GM23338 (cell line): ENCODE data around the gene SNTG2. TPM values are rescaled to one million over a fixed set of nuclear protein-coding genes. Genes with fewer than 3 reads are reported as not detected.

Experiments used
- ATAC-seq: fragments of 200-7000 bp; cut with Tn5 transposase; 3 replicates; pipeline ENCODE4 v1.9.1; 2020
- DNase-seq: peaks from one replicate; pipeline ENCODE4 v3.0.0-alpha.2; 2015; ENCODE audit warnings: low spot score
- H2AFZ ChIP-seq: fragments of 200-600 bp; sonication (generic); 2 replicates; pipeline ENCODE4 v1.8.0; 2016; ENCODE audit warnings: antibody characterized with exemption, mild to moderate bottlenecking, moderate library complexity
- H3F3A ChIP-seq: fragments of 200-600 bp; sonication (generic); replicated peaks from 2 replicates; pipeline ENCODE4 v1.8.0; 2017; ENCODE audit warnings: antibody characterized with exemption, mixed run types, low read depth
- H3K27ac ChIP-seq: fragments of 200-600 bp; sonication (generic); 2 replicates; pipeline ENCODE4 v1.6.1; 2016; ENCODE audit warnings: low read depth
- H3K27me3 ChIP-seq: fragments of 200-600 bp; sonication (generic); 2 replicates; pipeline ENCODE4 v1.8.0; 2016; ENCODE audit warnings: mild to moderate bottlenecking, mixed run types, moderate library complexity; ENCODE audit not compliant: insufficient read depth
- H3K36me3 ChIP-seq: fragments of 200-600 bp; sonication (generic); 2 replicates; pipeline ENCODE4 v1.8.0; 2016; ENCODE audit warnings: mild to moderate bottlenecking; ENCODE audit not compliant: insufficient read depth
- H3K4me1 ChIP-seq: fragments of 200-600 bp; sonication (generic); 2 replicates; pipeline ENCODE4 v1.8.0; 2016; ENCODE audit warnings: mild to moderate bottlenecking, moderate library complexity; ENCODE audit not compliant: insufficient read depth
- H3K4me2 ChIP-seq: fragments of 200-600 bp; sonication (generic); 2 replicates; pipeline ENCODE4 v1.7.1; 2017; ENCODE audit warnings: mixed run types
- H3K4me3 ChIP-seq: fragments of 200-600 bp; sonication (generic); 2 replicates; pipeline ENCODE4 v1.6.1; 2016; ENCODE audit warnings: mixed run types
- H3K79me2 ChIP-seq: fragments of 200-600 bp; sonication (generic); replicated peaks from 2 replicates; pipeline ENCODE4 v1.8.0; 2017; ENCODE audit warnings: mild to moderate bottlenecking; ENCODE audit not compliant: insufficient read depth
- H3K9me2 ChIP-seq: fragments of 200-600 bp; sonication (generic); 2 replicates; pipeline ENCODE4 v1.8.0; 2017; ENCODE audit not compliant: insufficient read depth
- H4K20me1 ChIP-seq: fragments of 200-600 bp; sonication (generic); replicated peaks from 2 replicates; pipeline ENCODE4 v1.8.0; 2017; ENCODE audit warnings: mild to moderate bottlenecking; ENCODE audit not compliant: insufficient read depth
- H3K27ac Mint-ChIP-seq: 2 replicates; pipeline ENCODE4 v1.8.0; 2020; ENCODE audit warnings: inconsistent platforms, mild to moderate bottlenecking, moderate library complexity, mixed read lengths
- H3K27me3 Mint-ChIP-seq: 3 replicates; pipeline ENCODE4 v1.8.0; 2022; ENCODE audit warnings: low read depth, mild to moderate bottlenecking, moderate library complexity, mixed read lengths, inconsistent platforms; ENCODE audit not compliant: insufficient read depth, poor library complexity
- H3K36me3 Mint-ChIP-seq: 3 replicates; pipeline ENCODE4 v1.8.0; 2021; ENCODE audit warnings: low read depth, mild to moderate bottlenecking, inconsistent platforms, moderate library complexity, mixed read lengths
- H3K4me1 Mint-ChIP-seq: 3 replicates; pipeline ENCODE4 v1.8.0; 2020; ENCODE audit warnings: mild to moderate bottlenecking, inconsistent platforms, mixed read lengths
- H3K4me3 Mint-ChIP-seq: 3 replicates; pipeline ENCODE4 v1.8.0; 2021; ENCODE audit warnings: moderate library complexity, mild to moderate bottlenecking, inconsistent platforms, mixed read lengths
- H3K9me3 Mint-ChIP-seq: 3 replicates; pipeline ENCODE4 v1.8.0; 2020; ENCODE audit warnings: moderate library complexity, mild to moderate bottlenecking, inconsistent platforms, mixed read lengths
- CREB1 ChIP-seq: fragments of 250-450 bp; sonication (Bioruptor Pico); IDR thresholded peaks from 2 replicates; pipeline ENCODE4 v1.5.0; 2020; ENCODE audit warnings: low read depth, mild to moderate bottlenecking, moderate library complexity
- ETS1 ChIP-seq: IDR thresholded peaks from 2 replicates; pipeline ENCODE4 v1.6.1; 2016; ENCODE audit warnings: antibody characterized with exemption
- EZH2 ChIP-seq: fragments of 200-600 bp; sonication (generic); IDR thresholded peaks from one replicate; pipeline ENCODE4 v1.8.0; 2017; ENCODE audit warnings: antibody characterized with exemption, mild to moderate bottlenecking, low read depth; ENCODE audit not compliant: unreplicated experiment
- EZH2phosphoT487 ChIP-seq: fragments of 200-600 bp; sonication (generic); IDR thresholded peaks from one replicate; pipeline ENCODE4 v1.8.1; 2018; ENCODE audit warnings: antibody characterized with exemption; ENCODE audit not compliant: unreplicated experiment
- JUNB ChIP-seq: IDR thresholded peaks from one replicate; pipeline ENCODE4 v1.6.1; 2016; ENCODE audit warnings: antibody characterized with exemption; ENCODE audit not compliant: unreplicated experiment
- NANOG ChIP-seq: IDR thresholded peaks from 2 replicates; pipeline ENCODE4 v1.6.1; 2016; ENCODE audit warnings: antibody characterized with exemption, borderline replicate concordance
- POLR2AphosphoS5 ChIP-seq: IDR thresholded peaks from 2 replicates; pipeline ENCODE4 v1.6.1; 2016; ENCODE audit warnings: antibody characterized with exemption, low read depth
- STAT1 ChIP-seq: IDR thresholded peaks from one replicate; pipeline ENCODE4 v1.6.1; 2016; ENCODE audit warnings: antibody characterized with exemption; ENCODE audit not compliant: unreplicated experiment
- ZNF114 ChIP-seq: fragments of 250-450 bp; sonication (Bioruptor Pico); IDR thresholded peaks from 2 replicates; pipeline ENCODE4 v1.5.0; 2020; ENCODE audit warnings: mild to moderate bottlenecking, moderate library complexity
- ZNF331 ChIP-seq: fragments of 250-450 bp; sonication (Bioruptor Pico); IDR thresholded peaks from 2 replicates; pipeline ENCODE4 v1.5.0; 2020; ENCODE audit warnings: low read depth, mild to moderate bottlenecking, moderate library complexity
- polyA plus RNA-seq: library from polyadenylated mRNA; unstranded; fragments of >200 nt; fragmentation: Nextera tagmentation; extraction: Ambion mirVana; gene quantifications from 2 replicates; pipeline ENCODE4 v1.2.1, GENCODE V29; 2016
- total RNA-seq: library from RNA; depleted of rRNA; stranded (reverse); fragments of >200 nt; shearing (Covaris generic); gene quantifications from 2 replicates; pipeline ENCODE4 v1.2.3, GENCODE V29; 2014
- TF ChIP-seq, protein P1 (sequence below): IDR thresholded peaks from one replicate; pipeline ENCODE4 v1.6.1; 2018; ENCODE audit warnings: antibody characterized with exemption; ENCODE audit not compliant: unreplicated experiment

Gene SNTG2
- total and polyA plus RNA-seq, 2 experiments from 2014 or later = 27.5 to 60.4 TPM

GRCh38 chr2:942775-943460 lies 7.7 kb upstream of the SNTG2 start:
- no peak overlapping the region for H3K4me2 ChIP-seq
- H3K4me3 Mint-ChIP-seq = no peak overlapping the region
- H2AFZ ChIP-seq = no peak overlapping the region
- H3K36me3 Mint-ChIP-seq = peaks cover 16% of the 10 kb centered on the region
- H3K4me1 Mint-ChIP-seq = peaks cover 24% of the 10 kb centered on the region
- H4K20me1 ChIP-seq = no peaks in the 10 kb centered on the region
- no peak overlapping the region for H3K27ac Mint-ChIP-seq
- ATAC-seq (no peak), DNase-seq (no peak)
- H3K36me3 ChIP-seq = 0 out of 2 replicates have a peak, but pooled peaks cover 7% of the 10 kb centered on the region
- no peaks in the 10 kb centered on the region for H3K79me2 ChIP-seq
- H3K4me1 ChIP-seq = peaks cover 27% of the 10 kb centered on the region
- no peak overlapping the region for H3K4me3 ChIP-seq
- peaks cover 22% of the 10 kb centered on the region for H3K9me3 Mint-ChIP-seq
- 0 out of 2 replicates have a peak, but pooled peaks cover 7% of the 10 kb centered on the region for H3K9me2 ChIP-seq
- TF ChIP-seq POLR2AphosphoS5 = no peak
- peaks cover 6% of the 10 kb centered on the region for H3K27me3 Mint-ChIP-seq
- H3K27ac ChIP-seq = no peak overlapping the region
- H3K27me3 ChIP-seq = no peaks in the 10 kb centered on the region
- H3F3A ChIP-seq = no peaks in the 10 kb centered on the region; the same call in 1 of the 2 replicates

GRCh38 chr2:943461-943797 lies 7.2 kb upstream of the SNTG2 start:
- Mint-ChIP-seq H3K36me3 (peaks cover 16% of the 10 kb centered on the region), H3K4me3 (no peak overlapping the region), H3K4me1 (peaks cover 21% of the 10 kb centered on the region), H3K27me3 (peaks cover 9% of the 10 kb centered on the region), H3K27ac (no peak overlapping the region), H3K9me3 (peaks cover 22% of the 10 kb centered on the region)
- H2AFZ ChIP-seq = no peak overlapping the region
- no peaks in the 10 kb centered on the region for H3K79me2 ChIP-seq
- DNase-seq = no peak
- H3F3A ChIP-seq = no peaks in the 10 kb centered on the region; the same call in 1 of the 2 replicates
- H3K9me2 ChIP-seq = 0 out of 2 replicates have a peak, but pooled peaks cover 7% of the 10 kb centered on the region
- ATAC-seq = no peak
- no peak overlapping the region for H3K27ac ChIP-seq
- no peak overlapping the region for H3K4me2 ChIP-seq
- H3K36me3 ChIP-seq = 0 out of 2 replicates have a peak, but pooled peaks cover 7% of the 10 kb centered on the region
- no peak overlapping the region for H3K4me3 ChIP-seq
- no peaks in the 10 kb centered on the region for H4K20me1 ChIP-seq
- H3K27me3 ChIP-seq = no peaks in the 10 kb centered on the region
- peaks cover 30% of the 10 kb centered on the region for H3K4me1 ChIP-seq
- TF ChIP-seq STAT1 = no peak
- no peak for TF ChIP-seq NANOG
- TF ChIP-seq EZH2 = no peak
- TF ChIP-seq POLR2AphosphoS5 = no peak
- no peak for TF ChIP-seq EZH2phosphoT487
- no peak for TF ChIP-seq ZNF331 (CRISPR knock-in tag)
- TF ChIP-seq CREB1 (CRISPR knock-in tag) = no peak
- TF ChIP-seq ZNF114 (CRISPR knock-in tag) = no peak
- TF ChIP-seq, protein P1, sequence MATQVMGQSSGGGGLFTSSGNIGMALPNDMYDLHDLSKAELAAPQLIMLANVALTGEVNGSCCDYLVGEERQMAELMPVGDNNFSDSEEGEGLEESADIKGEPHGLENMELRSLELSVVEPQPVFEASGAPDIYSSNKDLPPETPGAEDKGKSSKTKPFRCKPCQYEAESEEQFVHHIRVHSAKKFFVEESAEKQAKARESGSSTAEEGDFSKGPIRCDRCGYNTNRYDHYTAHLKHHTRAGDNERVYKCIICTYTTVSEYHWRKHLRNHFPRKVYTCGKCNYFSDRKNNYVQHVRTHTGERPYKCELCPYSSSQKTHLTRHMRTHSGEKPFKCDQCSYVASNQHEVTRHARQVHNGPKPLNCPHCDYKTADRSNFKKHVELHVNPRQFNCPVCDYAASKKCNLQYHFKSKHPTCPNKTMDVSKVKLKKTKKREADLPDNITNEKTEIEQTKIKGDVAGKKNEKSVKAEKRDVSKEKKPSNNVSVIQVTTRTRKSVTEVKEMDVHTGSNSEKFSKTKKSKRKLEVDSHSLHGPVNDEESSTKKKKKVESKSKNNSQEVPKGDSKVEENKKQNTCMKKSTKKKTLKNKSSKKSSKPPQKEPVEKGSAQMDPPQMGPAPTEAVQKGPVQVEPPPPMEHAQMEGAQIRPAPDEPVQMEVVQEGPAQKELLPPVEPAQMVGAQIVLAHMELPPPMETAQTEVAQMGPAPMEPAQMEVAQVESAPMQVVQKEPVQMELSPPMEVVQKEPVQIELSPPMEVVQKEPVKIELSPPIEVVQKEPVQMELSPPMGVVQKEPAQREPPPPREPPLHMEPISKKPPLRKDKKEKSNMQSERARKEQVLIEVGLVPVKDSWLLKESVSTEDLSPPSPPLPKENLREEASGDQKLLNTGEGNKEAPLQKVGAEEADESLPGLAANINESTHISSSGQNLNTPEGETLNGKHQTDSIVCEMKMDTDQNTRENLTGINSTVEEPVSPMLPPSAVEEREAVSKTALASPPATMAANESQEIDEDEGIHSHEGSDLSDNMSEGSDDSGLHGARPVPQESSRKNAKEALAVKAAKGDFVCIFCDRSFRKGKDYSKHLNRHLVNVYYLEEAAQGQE = no peak
- TF ChIP-seq JUNB = no peak
- TF ChIP-seq ETS1 = no peak
